ENCODE measurements around the gene PPP1CC.
"Not testable (repeated sequence)": the region's sequence is repeated elsewhere in the genome, so short reads cannot be mapped to it uniquely, and the experiment has no call there.

The PPP1CC gene

DNA sequence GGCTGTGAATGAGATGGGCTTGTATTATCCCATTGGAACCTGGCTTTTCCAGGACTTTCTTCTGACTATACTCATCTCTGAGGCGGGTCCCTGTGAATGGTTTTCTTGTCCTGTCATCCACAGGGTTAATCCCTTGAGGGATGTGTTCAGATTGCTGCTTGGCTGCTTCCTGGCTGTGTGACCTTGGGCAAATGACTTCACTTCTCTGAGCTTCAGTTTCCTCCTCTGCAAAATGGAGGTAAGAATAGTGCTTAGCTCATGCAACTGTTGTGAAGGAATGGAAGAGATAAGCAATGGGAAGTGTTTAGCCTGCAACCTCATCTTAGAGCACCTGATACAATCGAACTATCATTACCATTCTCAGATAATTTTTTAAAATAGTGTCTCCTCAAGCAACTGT lies 32.1 kb upstream of the PPP1CC start:
- Histone ChIP-seq H3K9me3 (ENCODE audit: control insufficient read depth in 2 of 2, low read length in 2 of 2) (no peaks in the 10 kb centered on the region), H3K4me1 (ENCODE audit: control insufficient read depth, insufficient read depth, low read length) (no peaks in the 10 kb centered on the region), H3K27me3 (ENCODE audit: control insufficient read depth in 1 of 2, insufficient read depth in 2 of 2, low read length in 2 of 2) (no peaks in the 10 kb centered on the region), H3K36me3 (ENCODE audit: control insufficient read depth in 2 of 2, insufficient read depth in 2 of 2, low read length in 2 of 2) (no peaks in the 10 kb centered on the region), H3K9ac (ENCODE audit: low read length in 2 of 2) (no peak overlapping the region), H3K4me3 (ENCODE audit: low read length in 2 of 2) (no peak overlapping the region), H3K27ac (ENCODE audit: low read length) (no peak overlapping the region)

DNA sequence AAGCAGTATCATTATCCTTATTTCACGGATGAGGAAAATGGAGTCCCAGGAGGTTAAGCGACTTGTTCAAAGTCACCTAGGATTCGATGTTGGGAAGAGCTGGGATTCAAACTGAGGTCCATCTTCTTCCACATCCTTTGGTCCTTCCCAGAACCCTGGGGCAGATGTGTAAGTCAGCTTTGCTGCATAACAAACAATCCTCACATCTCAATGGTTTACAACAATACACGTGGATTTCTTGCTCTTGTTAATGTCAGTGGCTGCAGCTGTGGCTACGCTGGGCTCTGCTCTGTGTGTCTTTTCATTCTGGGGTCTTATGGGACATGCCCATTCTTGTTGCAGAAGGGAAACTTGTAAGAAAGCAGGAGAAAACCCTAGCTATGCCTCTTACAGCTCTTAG lies 26.3 kb upstream of the PPP1CC start:
- Histone ChIP-seq H3K36me3 (ENCODE audit: control insufficient read depth in 2 of 2, insufficient read depth in 2 of 2, low read length in 2 of 2) (no peaks in the 10 kb centered on the region), H3K4me1 (ENCODE audit: control insufficient read depth, insufficient read depth, low read length) (no peaks in the 10 kb centered on the region), H3K27me3 (ENCODE audit: control insufficient read depth in 1 of 2, insufficient read depth in 2 of 2, low read length in 2 of 2) (no peaks in the 10 kb centered on the region), H3K9me3 (ENCODE audit: control insufficient read depth in 2 of 2, low read length in 2 of 2) (peaks cover 0 to 3% of the 10 kb centered on the region in 2 donors), H3K9ac (ENCODE audit: low read length in 2 of 2) (no peak overlapping the region), H3K27ac (ENCODE audit: low read length) (no peak overlapping the region), H3K4me3 (ENCODE audit: low read length in 2 of 2) (no peak overlapping the region)

- Histone ChIP-seq H3K36me3 (ENCODE audit: control insufficient read depth in 2 of 2, insufficient read depth in 2 of 2, low read length in 2 of 2) (no peaks in the 10 kb centered on the region), H3K27ac (ENCODE audit: low read length) (no peak overlapping the region), H3K9me3 (ENCODE audit: control insufficient read depth in 2 of 2, low read length in 2 of 2) (peaks cover 0 to 3% of the 10 kb centered on the region in 2 donors), H3K4me3 (ENCODE audit: low read length in 2 of 2) (no peak overlapping the region), H3K9ac (ENCODE audit: low read length in 2 of 2) (no peak overlapping the region), H3K4me1 (ENCODE audit: control insufficient read depth, insufficient read depth, low read length) (no peaks in the 10 kb centered on the region), H3K27me3 (ENCODE audit: control insufficient read depth in 1 of 2, insufficient read depth in 2 of 2, low read length in 2 of 2) (no peaks in the 10 kb centered on the region)
Measured at GRCh38 chr12:110767863-110768262, 25.2 kb upstream of the PPP1CC start.

GRCh38 chr12:110766311-110767154 lies 23.8 kb upstream of the PPP1CC start:
- no peaks in the 10 kb centered on the region for H3K4me1 ChIP-seq (ENCODE audit: control insufficient read depth, insufficient read depth, low read length)
- H3K36me3 ChIP-seq (ENCODE audit: control insufficient read depth in 2 of 2, insufficient read depth in 2 of 2, low read length in 2 of 2), result no peaks in the 10 kb centered on the region
- H3K27ac ChIP-seq (ENCODE audit: low read length), result no peak overlapping the region
- H3K27me3 ChIP-seq (ENCODE audit: control insufficient read depth in 1 of 2, insufficient read depth in 2 of 2, low read length in 2 of 2), result no peaks in the 10 kb centered on the region
- H3K9ac ChIP-seq (ENCODE audit: low read length in 2 of 2), result no peak overlapping the region
- peaks cover 0 to 3% of the 10 kb centered on the region in 2 donors for H3K9me3 ChIP-seq (ENCODE audit: control insufficient read depth in 2 of 2, low read length in 2 of 2)
- no peak overlapping the region for H3K4me3 ChIP-seq (ENCODE audit: low read length in 2 of 2)

DNA sequence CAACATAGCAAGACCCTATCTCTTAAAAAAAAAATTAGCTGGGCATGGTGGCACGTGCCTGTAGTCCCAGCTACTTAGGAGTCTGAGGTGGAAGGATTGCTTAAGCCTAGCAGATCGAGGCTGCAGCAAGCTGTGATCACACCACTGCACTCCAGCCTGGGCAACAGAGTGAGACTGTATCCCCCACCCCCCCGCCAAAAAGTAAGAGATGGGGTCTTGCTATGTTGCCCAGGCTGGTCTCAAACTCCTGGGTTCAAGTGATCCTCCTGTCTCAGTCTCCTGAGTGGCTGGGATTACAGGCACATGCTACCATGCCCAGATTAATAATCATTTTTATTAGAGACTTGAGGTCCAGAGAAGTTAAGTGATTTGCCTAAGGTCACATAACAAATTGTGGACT lies 22.9 kb upstream of the PPP1CC start:
- H3K36me3 ChIP-seq (ENCODE audit: control insufficient read depth in 2 of 2, insufficient read depth in 2 of 2, low read length in 2 of 2); H3K4me3 ChIP-seq (ENCODE audit: low read length in 2 of 2); H3K9me3 ChIP-seq (ENCODE audit: control insufficient read depth in 2 of 2, low read length in 2 of 2); H3K27ac ChIP-seq (ENCODE audit: low read length); H3K4me1 ChIP-seq (ENCODE audit: control insufficient read depth, insufficient read depth, low read length); H3K9ac ChIP-seq (ENCODE audit: low read length in 2 of 2); H3K27me3 ChIP-seq (ENCODE audit: control insufficient read depth in 1 of 2, insufficient read depth in 2 of 2, low read length in 2 of 2): not testable (repeated sequence)

- no peaks in the 10 kb centered on the region for H3K4me1 ChIP-seq (ENCODE audit: control insufficient read depth, insufficient read depth, low read length)
- peaks cover 0 to 3% of the 10 kb centered on the region in 2 donors for H3K9me3 ChIP-seq (ENCODE audit: control insufficient read depth in 2 of 2, low read length in 2 of 2)
- H3K4me3 ChIP-seq (ENCODE audit: low read length in 2 of 2), result no peak overlapping the region
- H3K27me3 ChIP-seq (ENCODE audit: control insufficient read depth in 1 of 2, insufficient read depth in 2 of 2, low read length in 2 of 2), result no peaks in the 10 kb centered on the region
- no peaks in the 10 kb centered on the region for H3K36me3 ChIP-seq (ENCODE audit: control insufficient read depth in 2 of 2, insufficient read depth in 2 of 2, low read length in 2 of 2)
- H3K9ac ChIP-seq (ENCODE audit: low read length in 2 of 2), result no peak overlapping the region
- no peak overlapping the region for H3K27ac ChIP-seq (ENCODE audit: low read length)
Measured at GRCh38 chr12:110765111-110765510, 22.4 kb upstream of the PPP1CC start.

DNA sequence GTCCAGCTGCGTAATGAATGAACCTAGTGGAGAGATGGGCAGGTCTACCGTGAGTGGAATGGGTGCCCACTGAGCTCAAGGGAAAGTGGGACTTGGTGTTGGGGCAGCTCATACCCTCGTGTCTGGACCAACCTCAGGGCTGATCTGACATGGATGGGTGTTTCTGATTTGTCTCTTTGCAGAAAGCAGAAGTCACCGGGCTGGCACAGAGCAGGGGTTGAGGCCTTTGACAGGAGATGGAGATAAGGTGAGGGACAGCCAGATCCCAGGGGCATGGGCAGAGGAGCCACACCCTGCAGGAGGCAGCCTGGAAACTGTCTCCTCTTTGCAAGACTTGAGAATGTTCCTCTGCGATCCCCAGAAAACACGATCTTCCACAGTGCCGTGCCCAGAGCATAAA lies 20.9 kb upstream of the PPP1CC start:
- no peaks in the 10 kb centered on the region for H3K27me3 ChIP-seq (ENCODE audit: control insufficient read depth in 1 of 2, insufficient read depth in 2 of 2, low read length in 2 of 2)
- no peak overlapping the region for H3K27ac ChIP-seq (ENCODE audit: low read length)
- no peaks in the 10 kb centered on the region for H3K9me3 ChIP-seq (ENCODE audit: control insufficient read depth in 2 of 2, low read length in 2 of 2)
- no peak overlapping the region for H3K4me3 ChIP-seq (ENCODE audit: low read length in 2 of 2)
- H3K4me1 ChIP-seq (ENCODE audit: control insufficient read depth, insufficient read depth, low read length), result no peaks in the 10 kb centered on the region
- H3K36me3 ChIP-seq (ENCODE audit: control insufficient read depth in 2 of 2, insufficient read depth in 2 of 2, low read length in 2 of 2), result no peaks in the 10 kb centered on the region
- H3K9ac ChIP-seq (ENCODE audit: low read length in 2 of 2), result no peak overlapping the region

- Histone ChIP-seq H3K27ac (ENCODE audit: low read length) (no peak overlapping the region), H3K27me3 (ENCODE audit: control insufficient read depth in 1 of 2, insufficient read depth in 2 of 2, low read length in 2 of 2) (no peaks in the 10 kb centered on the region), H3K4me1 (ENCODE audit: control insufficient read depth, insufficient read depth, low read length) (no peaks in the 10 kb centered on the region), H3K9ac (ENCODE audit: low read length in 2 of 2) (no peak overlapping the region), H3K36me3 (ENCODE audit: control insufficient read depth in 2 of 2, insufficient read depth in 2 of 2, low read length in 2 of 2) (no peaks in the 10 kb centered on the region), H3K4me3 (ENCODE audit: low read length in 2 of 2) (no peak overlapping the region), H3K9me3 (ENCODE audit: control insufficient read depth in 2 of 2, low read length in 2 of 2) (no peaks in the 10 kb centered on the region)
Measured at GRCh38 chr12:110762891-110763290, 20.2 kb upstream of the PPP1CC start.

DNA sequence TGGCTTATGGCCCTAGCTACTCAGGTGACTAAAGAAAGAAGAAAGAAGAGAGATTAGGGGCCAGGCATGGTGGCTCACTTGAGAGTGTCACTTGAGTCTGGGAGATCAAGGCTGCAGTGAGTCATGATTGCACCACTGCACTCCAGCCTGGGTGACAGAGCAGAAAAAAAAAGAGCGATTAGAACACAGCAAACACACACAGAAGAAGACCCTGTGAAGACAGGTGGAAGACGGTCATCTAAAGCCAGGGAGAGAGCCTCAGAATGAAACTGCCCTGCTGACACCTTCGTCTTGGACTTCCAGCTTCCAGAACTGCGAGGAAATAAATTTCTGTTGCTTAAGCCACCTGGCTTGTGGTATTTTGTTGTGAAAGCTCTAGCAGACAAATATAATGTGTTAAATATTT lies 17.5 kb upstream of the PPP1CC start:
- Histone ChIP-seq H3K9ac (ENCODE audit: low read length in 2 of 2) (no peak overlapping the region), H3K4me3 (ENCODE audit: low read length in 2 of 2) (no peak overlapping the region), H3K36me3 (ENCODE audit: control insufficient read depth in 2 of 2, insufficient read depth in 2 of 2, low read length in 2 of 2) (no peaks in the 10 kb centered on the region), H3K4me1 (ENCODE audit: control insufficient read depth, insufficient read depth, low read length) (no peaks in the 10 kb centered on the region), H3K27ac (ENCODE audit: low read length) (no peak overlapping the region), H3K9me3 (ENCODE audit: control insufficient read depth in 2 of 2, low read length in 2 of 2) (no peaks in the 10 kb centered on the region), H3K27me3 (ENCODE audit: control insufficient read depth in 1 of 2, insufficient read depth in 2 of 2, low read length in 2 of 2) (no peaks in the 10 kb centered on the region)

- H3K36me3 ChIP-seq (ENCODE audit: control insufficient read depth in 2 of 2, insufficient read depth in 2 of 2, low read length in 2 of 2), result no peaks in the 10 kb centered on the region
- H3K9me3 ChIP-seq (ENCODE audit: control insufficient read depth in 2 of 2, low read length in 2 of 2), result no peaks in the 10 kb centered on the region
- H3K4me1 ChIP-seq (ENCODE audit: control insufficient read depth, insufficient read depth, low read length), result no peaks in the 10 kb centered on the region
- no peaks in the 10 kb centered on the region for H3K27me3 ChIP-seq (ENCODE audit: control insufficient read depth in 1 of 2, insufficient read depth in 2 of 2, low read length in 2 of 2)
- H3K4me3 ChIP-seq (ENCODE audit: low read length in 2 of 2), result no peak overlapping the region
- no peak overlapping the region for H3K27ac ChIP-seq (ENCODE audit: low read length)
- no peak overlapping the region for H3K9ac ChIP-seq (ENCODE audit: low read length in 2 of 2)
Measured at GRCh38 chr12:110758922-110759321, 16.2 kb upstream of the PPP1CC start.

- Histone ChIP-seq H3K27me3 (ENCODE audit: control insufficient read depth in 1 of 2, insufficient read depth in 2 of 2, low read length in 2 of 2) (no peaks in the 10 kb centered on the region), H3K36me3 (ENCODE audit: control insufficient read depth in 2 of 2, insufficient read depth in 2 of 2, low read length in 2 of 2) (no peaks in the 10 kb centered on the region), H3K9ac (ENCODE audit: low read length in 2 of 2) (no peak overlapping the region), H3K4me1 (ENCODE audit: control insufficient read depth, insufficient read depth, low read length) (no peaks in the 10 kb centered on the region), H3K9me3 (ENCODE audit: control insufficient read depth in 2 of 2, low read length in 2 of 2) (no peaks in the 10 kb centered on the region), H3K4me3 (ENCODE audit: low read length in 2 of 2) (no peak overlapping the region), H3K27ac (ENCODE audit: low read length) (no peak overlapping the region)
Measured at GRCh38 chr12:110756611-110757010, 13.9 kb upstream of the PPP1CC start.

Measured in stomach smooth muscle (tissue), 2 donors.